Prostate gland (tissue), 2 donors: ENCODE results near the gene CAPN5. TPM values are rescaled to one million over a fixed set of nuclear protein-coding genes. Genes with fewer than 3 reads are reported as not detected.
A peak's percentile ranks its signal among the peaks of the same experiment; 100 is the strongest.
"Not testable (repeated sequence)": the region's sequence is repeated elsewhere in the genome, so short reads cannot be mapped to it uniquely, and the experiment has no call there.

Experiments
- DNase-seq: peaks from one replicate; pipeline ENCODE4 v3.0.0-alpha.2; 2019; ENCODE audit warnings: low spot score
- H3K27ac ChIP-seq, 2 donors: fragments of 200-600 bp; sonication (generic); 2 replicates each; pipeline ENCODE4 v1.5.1; 2017 to 2019
- H3K27me3 ChIP-seq: fragments of 200-600 bp; sonication (generic); replicated peaks from 2 replicates; pipeline ENCODE4 v1.5.1; 2019; ENCODE audit not compliant: insufficient read depth
- H3K36me3 ChIP-seq, 2 donors: fragments of 200-600 bp; sonication (generic); 1 replicate in 1 of 2; 2 replicates in 1 of 2; pipeline versions ENCODE4 v1.5.1 to v1.8.1; 2017 to 2019
- H3K4me1 ChIP-seq: fragments of 200-600 bp; sonication (generic); replicated peaks from 2 replicates; pipeline ENCODE4 v1.5.1; 2019
- H3K4me3 ChIP-seq, 2 donors: fragments of 200-600 bp; sonication (generic); 2 replicates each; pipeline ENCODE4 v1.5.1; 2017 to 2019
- H3K9me3 ChIP-seq: fragments of 200-600 bp; sonication (generic); 2 replicates; pipeline ENCODE4 v1.5.1; 2017
- CTCF ChIP-seq, 4 experiments: fragments of 200-600 bp in 2 of 4; fragments of 450-650 bp in 2 of 4; sonication (generic) in 2 of 4; IDR thresholded peaks; 1 replicate in 3 of 4; 2 replicates in 1 of 4; pipeline ENCODE4 v1.5.1; 2016 to 2019; ENCODE audit warnings: antibody characterized with exemption in 4 of 4, mild to moderate bottlenecking in 2 of 4, moderate library complexity in 2 of 4
- POLR2A ChIP-seq: fragments of 450-650 bp; IDR thresholded peaks from one replicate; pipeline ENCODE4 v1.6.1; 2016; ENCODE audit warnings: antibody characterized with exemption, mild to moderate bottlenecking
- POLR2AphosphoS5 ChIP-seq: sonication (generic); formaldehyde crosslinking; IDR thresholded peaks from one replicate; pipeline ENCODE4 v1.6.1; 2017; ENCODE audit warnings: antibody characterized with exemption
- WGBS: methylation state at CpG from one replicate; pipeline ENCODE4 v1.1.5; 2018; 5-methylcytosine and 5-hydroxymethylcytosine counted together
- intact Hi-C: fragments of 100-400 bp; cut with DNase I; formaldehyde crosslinking; loops from one replicate; pipeline ENCODE4 v1.14.2; 2022
- total RNA-seq, 2 donors: library from RNA; depleted of rRNA; stranded (reverse); fragments of >200 nt; gene quantifications; one replicate each; pipeline ENCODE4 v1.1.0, GENCODE V29; 2016

CAPN5 gene
- total RNA-seq, 2 donors from 2014 or later, result 28.6 to 83.5 TPM

DNA sequence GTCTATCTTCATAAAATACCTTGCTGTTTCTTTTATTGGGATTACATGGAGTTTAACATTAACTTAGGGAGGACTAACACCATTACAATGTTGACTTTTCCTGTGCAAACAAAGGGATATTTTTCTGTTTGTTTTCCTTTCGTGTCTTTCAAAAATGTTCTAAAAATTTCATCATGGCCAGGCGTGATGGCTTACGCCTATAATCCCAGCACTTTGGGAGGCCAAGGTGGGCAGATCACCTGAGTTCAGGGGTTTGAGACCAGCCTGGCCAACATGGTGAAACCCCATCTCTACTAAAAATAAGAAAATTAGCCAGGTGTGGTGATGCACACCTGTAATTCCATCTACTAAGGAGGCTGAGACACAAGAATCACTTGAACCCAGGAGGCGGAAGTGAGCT, 5.5 kb upstream of the CAPN5 start:
- H3K4me1 ChIP-seq, result not testable (repeated sequence)

DNA sequence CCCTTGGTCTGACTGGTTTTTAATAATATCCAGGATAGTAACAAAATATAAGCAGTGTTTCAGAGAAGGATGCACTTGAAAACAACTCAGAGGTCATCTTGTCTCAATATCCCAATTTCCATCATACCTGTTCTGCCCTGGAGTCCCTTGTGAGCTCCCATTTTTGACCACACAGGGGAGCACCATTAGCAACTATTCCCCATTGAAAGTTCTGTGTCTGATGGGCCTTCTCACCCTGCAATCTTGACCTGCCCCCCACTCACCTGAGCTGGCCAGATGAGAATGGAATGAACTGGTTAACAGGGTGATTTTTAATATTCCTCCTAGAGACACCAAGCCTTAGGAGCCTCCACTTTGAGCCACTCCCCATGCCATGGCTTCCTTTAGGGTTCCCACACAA, 3.8 kb upstream of the CAPN5 start:
- H3K4me1 ChIP-seq, result peaks cover 4% of the 10 kb centered on the region
- intact Hi-C loops, result no loop called here
- H3K36me3 ChIP-seq, result no peaks in the 10 kb centered on the region
- no peak for DNase-seq
- no peaks in the 10 kb centered on the region for H3K9me3 ChIP-seq
- no peaks in the 10 kb centered on the region for H3K27me3 ChIP-seq
- H3K4me3 ChIP-seq, result no peak overlapping the region
- H3K27ac ChIP-seq, result no peak overlapping the region
- TF ChIP-seq POLR2A (no peak), CTCF (IDR thresholded peaks at IDR 0.05) (no peak), POLR2AphosphoS5 (no peak)

More for the DNA sequence above, 5.5 kb upstream of the CAPN5 start:
- H3K27me3 ChIP-seq, H3K36me3 ChIP-seq, H3K4me3 ChIP-seq, H3K9me3 ChIP-seq, DNase-seq, intact Hi-C loops: not testable (repeated sequence)
- H3K27ac ChIP-seq, result peak overlapping the region in 1 of 2 donors; percentile 59
- WGBS, result 51% methylated on average over 4 of the region's 4 CpGs
- TF ChIP-seq POLR2AphosphoS5, result peak; percentile 76

DNA sequence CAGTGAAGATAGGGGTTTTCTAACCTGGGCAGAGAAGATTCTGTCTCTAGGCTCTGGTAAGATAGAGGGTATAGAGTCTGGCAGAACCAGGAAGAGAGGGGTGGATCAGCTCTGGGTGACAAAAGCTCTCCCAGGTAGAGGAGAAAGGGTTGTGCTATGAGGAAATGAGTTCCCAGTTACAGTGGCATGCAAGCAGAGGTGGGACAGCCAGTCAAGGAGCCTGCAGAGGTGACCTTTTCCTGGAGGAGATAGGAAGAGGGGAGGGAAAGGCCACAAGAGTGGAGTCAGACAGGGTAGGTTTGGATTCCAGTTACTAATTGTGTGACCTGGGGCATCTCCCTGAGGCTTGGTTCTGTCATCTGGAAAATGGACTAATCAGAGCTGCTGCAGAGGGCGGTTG, 3.4 kb upstream of the CAPN5 start:
- H3K27me3 ChIP-seq, result no peaks in the 10 kb centered on the region
- H3K9me3 ChIP-seq, result no peaks in the 10 kb centered on the region
- DNase-seq, result no peak
- no peaks in the 10 kb centered on the region for H3K36me3 ChIP-seq
- H3K4me3 ChIP-seq, result no peak overlapping the region
- no peak for TF ChIP-seq CTCF (IDR thresholded peaks at IDR 0.05)
- no peak for TF ChIP-seq POLR2A
- no peak for TF ChIP-seq POLR2AphosphoS5
- H3K27ac ChIP-seq, result no peak overlapping the region
- 94% methylated on average over 1 of the region's 1 CpG for WGBS
- H3K4me1 ChIP-seq, result peaks cover 7% of the 10 kb centered on the region
- intact Hi-C loops, result no loop called here

GRCh38 chr11:77063861-77064260, 2.9 kb upstream of the CAPN5 start:
- H3K27me3 ChIP-seq, result no peaks in the 10 kb centered on the region
- no peaks in the 10 kb centered on the region for H3K9me3 ChIP-seq
- H3K36me3 ChIP-seq, result no peaks in the 10 kb centered on the region
- no peak overlapping the region for H3K27ac ChIP-seq
- no peak overlapping the region for H3K4me3 ChIP-seq
- DNase-seq, result no peak
- intact Hi-C loops, result no loop called here
- TF ChIP-seq CTCF (IDR thresholded peaks at IDR 0.05), result no peak
- TF ChIP-seq POLR2A, result no peak
- no peak for TF ChIP-seq POLR2AphosphoS5
- H3K4me1 ChIP-seq, result peaks cover 7% of the 10 kb centered on the region
- whole genome bisulfite sequencing, result 90% methylated on average over 4 of the region's 4 CpGs

- no peaks in the 10 kb centered on the region for H3K36me3 ChIP-seq
- 90% methylated on average over 4 of the region's 4 CpGs for whole genome bisulfite sequencing
Measured at GRCh38 chr11:77064648-77065217, 2.0 kb upstream of the CAPN5 start.

More at GRCh38 chr11:77064648-77065217, 2.0 kb upstream of the CAPN5 start:
- H3K4me1 ChIP-seq, result peaks cover 7% of the 10 kb centered on the region
- peak overlapping the region in 1 of 2 donors; percentile 91 for H3K27ac ChIP-seq
- intact Hi-C loops, result no loop called here
- no peak for DNase-seq
- no peak for TF ChIP-seq CTCF (IDR thresholded peaks at IDR 0.05)
- no peak for TF ChIP-seq POLR2AphosphoS5
- TF ChIP-seq POLR2A, result no peak
- no peak overlapping the region for H3K4me3 ChIP-seq
- no peaks in the 10 kb centered on the region for H3K9me3 ChIP-seq
- no peaks in the 10 kb centered on the region for H3K27me3 ChIP-seq
